Activated CD4-positive, alpha-beta memory T cell treated with anti-CD3 and anti-CD28 coated beads, Interleukin-2, amount 10 ng/mL, durations not matched to agents 7 days and 5 days (primary cell): ENCODE results near the gene ZNF518B. TPM values are rescaled to one million over a fixed set of nuclear protein-coding genes. Genes with fewer than 3 reads are reported as not detected.

Experiments used
- CTCF ChIA-PET: fragments of 350-600 bp; sonication (Branson Sonifier 250); formaldehyde crosslinking; loops from one replicate; lab custom pipeline; 2021; ENCODE audit warnings: antibody characterized with exemption, inconsistent platforms; lab: Charles Lee
- POLR2A ChIA-PET: fragments of 350-600 bp; sonication (Branson Sonifier 250); formaldehyde crosslinking; loops from one replicate; lab custom pipeline; 2021; ENCODE audit warnings: antibody characterized with exemption; lab: Charles Lee
- DNase-seq: peaks from one replicate; pipeline ENCODE4 v3.0.0-alpha.2; 2020
- H3K27ac Mint-ChIP-seq: one replicate; pipeline ENCODE4 v1.8.0; 2021; ENCODE audit warnings: mild to moderate bottlenecking, mixed read lengths
- H3K27me3 Mint-ChIP-seq: one replicate; pipeline ENCODE4 v1.8.0; 2021; ENCODE audit warnings: mixed read lengths
- H3K36me3 Mint-ChIP-seq: one replicate; pipeline ENCODE4 v1.8.0; 2021; ENCODE audit warnings: low read depth, mixed read lengths
- H3K4me1 Mint-ChIP-seq: one replicate; pipeline ENCODE4 v1.8.0; 2021; ENCODE audit warnings: mixed read lengths
- H3K4me3 Mint-ChIP-seq: one replicate; pipeline ENCODE4 v1.8.0; 2021; ENCODE audit warnings: mild to moderate bottlenecking, mixed read lengths
- H3K9me3 Mint-ChIP-seq: one replicate; pipeline ENCODE4 v1.8.0; 2021; ENCODE audit warnings: mixed read lengths
- total RNA-seq, 2 experiments: library from RNA; stranded (reverse); gene quantifications; one replicate each; pipeline ENCODE4 v1.2.3, GENCODE V29; 2021

The ZNF518B gene, protein sequence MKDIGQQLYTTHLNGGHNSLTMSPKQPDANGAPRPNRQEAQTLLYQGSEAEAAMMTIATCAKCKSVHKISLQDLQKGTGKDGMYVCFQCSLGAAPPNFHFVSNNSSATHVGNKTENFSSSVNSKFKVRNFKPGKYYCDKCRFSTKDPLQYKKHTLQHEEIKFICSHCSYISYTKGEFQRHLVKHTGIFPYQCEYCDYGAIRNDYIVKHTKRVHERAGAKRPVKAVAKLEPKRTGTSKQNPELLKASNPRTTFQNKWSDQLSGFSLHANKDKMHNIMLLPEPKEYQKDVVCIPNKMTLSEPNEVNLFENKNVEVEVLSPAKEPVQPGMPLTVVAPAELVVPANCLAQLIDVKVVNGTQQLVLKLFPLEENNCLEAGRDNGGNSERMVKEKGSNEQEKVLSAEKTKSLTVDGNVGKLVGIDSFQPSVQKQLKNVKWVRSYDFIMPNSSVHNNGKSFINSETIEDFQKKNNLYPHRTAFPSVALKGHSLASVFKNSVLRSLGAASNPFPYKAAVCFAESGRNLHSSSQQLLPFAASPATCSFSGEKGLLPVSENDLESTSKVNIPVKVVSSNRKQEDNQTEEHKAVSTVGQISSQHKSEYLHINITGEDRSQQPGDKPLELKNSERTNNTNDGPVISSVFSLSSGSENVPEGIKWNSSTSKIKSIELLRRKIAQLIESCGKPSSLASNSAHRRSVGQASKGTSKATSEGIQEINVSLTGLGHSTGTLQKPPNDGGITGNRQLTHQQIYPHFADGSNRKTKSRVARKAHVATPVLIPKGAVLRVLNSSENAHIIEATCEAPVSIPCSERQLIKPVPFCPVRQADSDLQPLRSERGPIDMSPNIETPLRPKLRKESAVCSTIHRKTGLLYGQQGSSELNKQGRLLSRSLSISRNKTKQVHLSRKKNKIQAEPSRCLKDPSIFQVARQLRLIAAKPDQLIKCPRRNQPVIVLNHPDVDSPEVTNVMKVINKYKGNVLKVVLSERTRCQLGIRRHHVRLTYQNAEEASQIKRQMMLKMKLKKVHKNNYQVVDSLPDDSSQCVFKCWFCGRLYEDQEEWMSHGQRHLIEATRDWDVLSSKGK
- total RNA-seq = 10 to 100 TPM; 21.0 to 23.5 TPM

DNA sequence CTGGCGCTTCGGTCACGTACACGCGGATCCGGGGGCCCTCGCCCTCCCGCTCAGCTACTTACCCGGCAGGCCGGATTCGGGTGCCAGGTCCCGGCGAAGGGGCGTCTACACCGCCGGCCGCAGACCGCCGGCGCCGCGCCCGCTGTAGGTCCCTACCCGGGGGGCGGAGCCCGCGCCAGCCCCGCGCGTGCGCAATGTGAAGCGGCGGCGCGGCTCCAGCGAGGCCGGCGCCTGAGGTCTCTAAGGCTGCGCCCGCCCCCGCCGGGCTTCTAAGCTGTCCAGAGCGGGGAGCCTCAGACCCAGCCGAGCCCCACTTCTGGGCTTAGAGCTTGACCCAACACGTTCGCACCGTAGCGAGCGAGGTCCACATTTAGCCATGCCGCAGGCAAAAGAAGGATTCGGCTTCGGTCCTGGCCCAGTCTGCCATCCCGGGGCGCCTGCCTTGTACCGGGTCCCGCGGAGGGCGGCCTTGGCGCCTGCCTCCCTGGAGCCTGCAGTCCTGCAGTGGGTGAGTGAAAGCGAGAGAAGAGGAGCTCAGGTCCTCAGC is at the start of gene ZNF518B:
Gene ZNF518B (minus strand): TSS at position 172 of the 547 bp plus-strand sequence. CDS start 11,098 bp downstream, outside the sequence.
- CTCF ChIA-PET = interaction anchor here (0.9 to 1.3 kb wide), 4 partner anchors 31 to 438 kb away, joined by 3 read pairs; no protein-coding TSS in a partner anchor
- Mint-ChIP-seq H3K27me3 (peaks cover 12% of the 10 kb centered on the region), H3K4me1 (peaks cover 40% of the 10 kb centered on the region), H3K4me3 (peak within 1 kb of the TSS; percentile 82), H3K36me3 (peaks cover 32% of the 10 kb centered on the region), H3K9me3 (no peaks in the 10 kb centered on the region), H3K27ac (peak within 1 kb of the TSS; percentile 78)
- DNase-seq = peak; percentile 82
- POLR2A ChIA-PET = interaction anchor here (0.9 to 2.4 kb wide), 4 partner anchors 78 to 354 kb away, joined by 3 to 14 read pairs (median 7); partner anchors contain the start of gene WDR1

DNA sequence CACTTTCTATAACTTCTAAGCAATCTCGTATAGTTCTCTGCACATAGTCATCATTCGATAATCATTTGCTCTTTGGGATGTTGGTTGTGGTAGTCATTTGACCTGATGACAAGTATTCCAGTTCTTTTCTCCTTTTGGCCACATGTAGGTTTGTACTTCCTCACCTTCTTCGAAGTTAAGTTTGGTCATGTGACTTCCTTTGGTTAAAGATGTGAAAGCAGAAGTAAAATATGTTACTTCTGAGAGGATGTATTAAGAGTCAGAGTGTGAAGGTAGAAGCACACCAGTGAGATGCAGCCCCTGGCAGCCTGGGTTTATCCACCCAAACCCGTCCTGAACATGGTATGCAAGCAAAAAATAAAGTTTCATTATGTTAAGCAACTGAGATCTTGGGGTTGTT is 48.9 kb upstream of the ZNF518B start:
- CTCF ChIA-PET = no interaction called here
- Mint-ChIP-seq H3K4me1 (peaks cover 3% of the 10 kb centered on the region), H3K27me3 (no peaks in the 10 kb centered on the region), H3K4me3 (no peak overlapping the region), H3K27ac (no peak overlapping the region), H3K36me3 (no peaks in the 10 kb centered on the region), H3K9me3 (peaks cover 6% of the 10 kb centered on the region)
- POLR2A ChIA-PET = no interaction called here
- no peak for DNase-seq

- Mint-ChIP-seq H3K36me3 (no peaks in the 10 kb centered on the region), H3K27me3 (no peaks in the 10 kb centered on the region), H3K9me3 (peaks cover 6% of the 10 kb centered on the region), H3K4me3 (no peak overlapping the region), H3K27ac (no peak overlapping the region), H3K4me1 (peaks cover 3% of the 10 kb centered on the region)
- DNase-seq = no peak
- CTCF ChIA-PET = no interaction called here
- POLR2A ChIA-PET = no interaction called here
These were observed 47.4 kb upstream of the ZNF518B start for GRCh38 chr4:10504570-10505179.

DNA sequence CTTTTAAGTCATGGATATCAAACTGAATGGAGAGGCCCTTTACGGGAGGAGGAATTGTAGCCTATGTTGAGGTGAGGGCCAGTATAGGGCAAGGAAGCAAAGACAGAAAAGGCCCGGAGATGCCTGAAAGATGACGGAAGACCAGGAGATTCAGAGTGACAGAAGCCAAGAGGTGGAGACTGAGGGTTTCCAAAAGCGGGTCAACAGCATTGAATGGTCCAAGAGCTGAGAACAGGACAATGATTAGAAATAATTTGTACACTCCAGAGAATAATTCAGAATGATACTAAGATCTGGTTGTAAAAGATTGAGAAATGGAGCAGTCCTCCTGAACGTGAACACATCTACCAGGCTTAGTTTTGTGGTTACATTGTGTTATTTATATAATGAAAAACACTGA is 45.5 kb upstream of the ZNF518B start:
- H3K4me3 Mint-ChIP-seq = no peak overlapping the region
- ChIA-PET POLR2A (no interaction called here), CTCF (no interaction called here)
- H3K4me1 Mint-ChIP-seq = peaks cover 3% of the 10 kb centered on the region
- no peak overlapping the region for H3K27ac Mint-ChIP-seq
- H3K9me3 Mint-ChIP-seq = peaks cover 6% of the 10 kb centered on the region
- DNase-seq = no peak
- H3K27me3 Mint-ChIP-seq = no peaks in the 10 kb centered on the region
- H3K36me3 Mint-ChIP-seq = no peaks in the 10 kb centered on the region

GRCh38 chr4:10500776-10501175 is 43.5 kb upstream of the ZNF518B start:
- DNase-seq = no peak
- Mint-ChIP-seq H3K36me3 (no peaks in the 10 kb centered on the region), H3K27me3 (no peaks in the 10 kb centered on the region), H3K27ac (no peak overlapping the region), H3K9me3 (no peaks in the 10 kb centered on the region), H3K4me3 (no peak overlapping the region), H3K4me1 (no peaks in the 10 kb centered on the region)
- ChIA-PET POLR2A (no interaction called here), CTCF (no interaction called here)

- Mint-ChIP-seq H3K27ac (no peak overlapping the region), H3K4me1 (no peaks in the 10 kb centered on the region), H3K27me3 (peaks cover 2% of the 10 kb centered on the region), H3K9me3 (no peaks in the 10 kb centered on the region), H3K4me3 (no peak overlapping the region), H3K36me3 (no peaks in the 10 kb centered on the region)
- ChIA-PET CTCF (no interaction called here), POLR2A (no interaction called here)
- no peak for DNase-seq
These were observed 39.0 kb upstream of the ZNF518B start for GRCh38 chr4:10496200-10496599.

- H3K4me3 Mint-ChIP-seq = no peak overlapping the region
- no peaks in the 10 kb centered on the region for H3K36me3 Mint-ChIP-seq
- no peaks in the 10 kb centered on the region for H3K4me1 Mint-ChIP-seq
- H3K9me3 Mint-ChIP-seq = no peaks in the 10 kb centered on the region
- POLR2A ChIA-PET = no interaction called here
- CTCF ChIA-PET = no interaction called here
- H3K27ac Mint-ChIP-seq = no peak overlapping the region
- peaks cover 2% of the 10 kb centered on the region for H3K27me3 Mint-ChIP-seq
- no peak for DNase-seq
These were observed 38.4 kb upstream of the ZNF518B start for GRCh38 chr4:10495651-10496050.

DNA sequence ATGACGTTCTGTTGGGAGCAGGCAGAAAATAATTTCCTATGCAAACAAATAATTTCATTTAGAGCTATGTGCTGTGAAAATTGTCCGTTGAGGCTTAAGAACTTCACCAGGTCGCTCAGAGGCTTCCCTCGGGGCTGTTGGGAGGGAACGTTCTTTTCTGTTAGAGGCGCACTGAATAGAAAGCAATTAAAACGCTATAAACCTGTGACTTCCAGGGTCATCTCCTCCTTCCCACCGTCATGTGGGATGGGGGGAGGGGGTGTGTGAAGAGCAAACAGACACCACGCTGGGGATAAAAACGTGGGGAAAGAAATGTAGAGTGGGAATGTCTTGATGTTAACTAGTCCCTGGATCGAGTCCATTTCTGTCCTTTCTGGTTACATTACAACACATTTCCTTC is 35.2 kb upstream of the ZNF518B start:
- peaks cover 4% of the 10 kb centered on the region for H3K4me1 Mint-ChIP-seq
- peaks cover 9% of the 10 kb centered on the region for H3K27me3 Mint-ChIP-seq
- DNase-seq = no peak
- POLR2A ChIA-PET = no interaction called here
- H3K9me3 Mint-ChIP-seq = no peaks in the 10 kb centered on the region
- no peak overlapping the region for H3K27ac Mint-ChIP-seq
- H3K36me3 Mint-ChIP-seq = no peaks in the 10 kb centered on the region
- CTCF ChIA-PET = no interaction called here
- no peak overlapping the region for H3K4me3 Mint-ChIP-seq

- CTCF ChIA-PET = no interaction called here
- no peak overlapping the region for H3K4me3 Mint-ChIP-seq
These were observed 34.2 kb upstream of the ZNF518B start for GRCh38 chr4:10491401-10491800.

DNA sequence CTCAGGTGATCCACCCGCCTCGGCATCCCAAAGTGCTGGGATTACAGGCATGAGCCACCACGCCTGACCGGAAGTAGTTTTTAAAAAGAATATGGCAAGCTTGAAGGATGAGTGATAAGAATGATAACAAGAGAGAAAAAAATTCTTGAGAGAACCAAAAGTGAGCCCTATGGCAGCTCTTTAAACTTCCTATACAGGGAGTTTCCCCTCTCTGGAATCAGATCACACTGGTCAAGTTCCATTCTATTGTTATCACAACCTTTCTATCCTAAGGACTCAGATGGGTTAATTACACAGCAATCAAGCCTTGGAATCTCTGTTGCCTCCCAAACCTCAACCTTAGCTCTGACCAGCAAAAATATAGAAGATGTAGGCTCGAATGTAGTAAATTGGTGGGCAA is 33.8 kb upstream of the ZNF518B start:
- ChIA-PET CTCF (no interaction called here), POLR2A (interaction anchor here (1.4 kb wide), 1 partner anchor 9 kb away, joined by 3 read pairs; no protein-coding TSS in a partner anchor)
- Mint-ChIP-seq H3K36me3 (no peaks in the 10 kb centered on the region), H3K9me3 (no peaks in the 10 kb centered on the region), H3K27me3 (peaks cover 9% of the 10 kb centered on the region), H3K4me1 (peaks cover 4% of the 10 kb centered on the region), H3K27ac (no peak overlapping the region), H3K4me3 (no peak overlapping the region)
- DNase-seq = no peak

More at GRCh38 chr4:10491401-10491800, 34.2 kb upstream of the ZNF518B start:
- H3K27me3 Mint-ChIP-seq = peaks cover 9% of the 10 kb centered on the region
- POLR2A ChIA-PET = interaction anchor here (1.4 kb wide), 1 partner anchor 9 kb away, joined by 3 read pairs; no protein-coding TSS in a partner anchor
- H3K9me3 Mint-ChIP-seq = no peaks in the 10 kb centered on the region
- no peak for DNase-seq
- H3K4me1 Mint-ChIP-seq = peaks cover 4% of the 10 kb centered on the region
- no peaks in the 10 kb centered on the region for H3K36me3 Mint-ChIP-seq
- no peak overlapping the region for H3K27ac Mint-ChIP-seq

- ChIA-PET CTCF (no interaction called here), POLR2A (interaction anchor here (1.6 kb wide), 1 partner anchor 8 kb away, joined by 3 read pairs; no protein-coding TSS in a partner anchor)
- no peaks in the 10 kb centered on the region for H3K9me3 Mint-ChIP-seq
These were observed 25.7 kb upstream of the ZNF518B start for GRCh38 chr4:10482913-10483312.

DNA sequence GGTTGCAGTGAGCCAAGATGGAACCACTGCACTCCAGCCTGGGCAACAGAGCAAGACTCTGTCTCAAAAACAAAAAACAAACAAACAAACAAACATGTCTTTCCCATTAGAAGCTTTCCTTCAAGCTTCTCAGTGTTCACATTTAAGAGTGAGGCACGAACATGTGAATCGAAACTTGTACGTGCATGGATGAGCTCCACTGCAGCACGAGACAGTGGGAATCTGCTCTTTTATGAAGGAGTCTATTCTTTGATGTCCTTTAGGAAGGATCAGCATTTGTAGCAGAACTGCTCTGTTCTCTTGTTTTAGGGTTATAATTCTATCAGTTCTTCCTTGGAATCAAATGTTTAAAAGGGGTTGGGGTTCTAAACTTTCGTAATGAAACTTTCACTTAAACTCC is 23.4 kb upstream of the ZNF518B start:
- Mint-ChIP-seq H3K27me3 (peaks cover 5% of the 10 kb centered on the region), H3K27ac (no peak overlapping the region), H3K9me3 (no peaks in the 10 kb centered on the region), H3K4me1 (no peaks in the 10 kb centered on the region), H3K4me3 (no peak overlapping the region), H3K36me3 (no peaks in the 10 kb centered on the region)
- POLR2A ChIA-PET = no interaction called here
- DNase-seq = no peak
- CTCF ChIA-PET = interaction anchor here (1.9 kb wide), 1 partner anchor 19 kb away, joined by 8 read pairs; no protein-coding TSS in a partner anchor

More at GRCh38 chr4:10482913-10483312, 25.7 kb upstream of the ZNF518B start:
- peaks cover 8% of the 10 kb centered on the region for H3K27me3 Mint-ChIP-seq
- no peak for DNase-seq
- no peaks in the 10 kb centered on the region for H3K36me3 Mint-ChIP-seq
- H3K4me1 Mint-ChIP-seq = no peaks in the 10 kb centered on the region
- H3K4me3 Mint-ChIP-seq = no peak overlapping the region
- no peak overlapping the region for H3K27ac Mint-ChIP-seq
